Measurements from ENCODE around the gene TAS2R19.
"Not testable (repeated sequence)": the region's sequence is repeated elsewhere in the genome, so short reads cannot be mapped to it uniquely, and the experiment has no call there.

GRCh38 chr12:11033959-11034358 lies 11.5 kb upstream of the TAS2R19 start:
- not testable (repeated sequence) for TF ChIP-seq CTCF (conservative IDR thresholded peaks at IDR 0.05); EZH2 (IDR thresholded peaks at IDR 0.05; ENCODE audit: low read depth)

Data from PC-9 (cell line).